Stimulated activated CD4-positive, alpha-beta T cell treated with anti-CD3 and anti-CD28 coated beads, Interleukin-1b, Interleukin-23, amount 100 ng/mL, for 48 hours (primary cell): Measurements from ENCODE around the gene PER1.

Experiments
- DNase-seq: peaks from one replicate; pipeline ENCODE4 v3.0.0-alpha.2; 2020

Gene PER1

GRCh38 chr17:8164815-8165131, 12.6 kb upstream of the PER1 start:
- DNase-seq, result no peak

- peak; percentile 82 for DNase-seq
Observed at GRCh38 chr17:8163978-8164814, 12.0 kb upstream of the PER1 start.

GRCh38 chr17:8162997-8163977, 11.1 kb upstream of the PER1 start:
- DNase-seq, result no peak

- DNase-seq, result peak; percentile 79
Observed at GRCh38 chr17:8162233-8162996, 10.2 kb upstream of the PER1 start, which contains the start of gene VAMP2. Gene VAMP2 (minus strand): TSS chr17:8162948. CDS start chr17:8162879, 69 bp downstream.

- DNase-seq, result no peak
Observed at GRCh38 chr17:8161289-8162232, 9.4 kb upstream of the PER1 start.

- DNase-seq, result no peak
Observed at GRCh38 chr17:8160741-8161221, 8.6 kb upstream of the PER1 start.

GRCh38 chr17:8160224-8160577, 8.0 kb upstream of the PER1 start:
- DNase-seq, result no peak

- no peak for DNase-seq
Observed at GRCh38 chr17:8159459-8160223, 7.4 kb upstream of the PER1 start.

- no peak for DNase-seq
Observed at GRCh38 chr17:8159032-8159400, 6.8 kb upstream of the PER1 start.

GRCh38 chr17:8158267-8159031, 6.2 kb upstream of the PER1 start:
- peak; percentile 87 for DNase-seq

- DNase-seq, result peak; percentile 100
Observed at GRCh38 chr17:8156246-8156992, 4.2 kb upstream of the PER1 start.

GRCh38 chr17:8155996-8156245, 3.7 kb upstream of the PER1 start:
- DNase-seq, result no peak

GRCh38 chr17:8155231-8155995, 3.2 kb upstream of the PER1 start:
- DNase-seq, result no peak

- no peak for DNase-seq
Observed at GRCh38 chr17:8154608-8155155, 2.5 kb upstream of the PER1 start.

- DNase-seq, result peak; percentile 89
Observed at GRCh38 chr17:8153957-8154607, 1.9 kb upstream of the PER1 start.

GRCh38 chr17:8153525-8153956, 1.3 kb upstream of the PER1 start:
- peak; percentile 78 for DNase-seq

GRCh38 chr17:8153031-8153451, 837 bp upstream of the PER1 start:
- no peak for DNase-seq

- no peak for DNase-seq
Observed at GRCh38 chr17:8151641-8152111, 528 bp downstream of the PER1 start.
